Measurements from ENCODE around the gene SERTAD3.
"Not testable (repeated sequence)": the region's sequence is repeated elsewhere in the genome, so short reads cannot be mapped to it uniquely, and the experiment has no call there.

SERTAD3 gene

GRCh38 chr19:40444000-40444824 lies at the start of gene SERTAD3:
TSS of gene SERTAD3 (minus strand) at chr19:40444335. CDS start at chr19:40442080, 2,255 bp downstream.
- DNase-seq: peak; percentile 99

- DNase-seq: no peak
These were observed 49.6 kb upstream of the SERTAD3 start for GRCh38 chr19:40493778-40494177.

- DNase-seq: no peak
These were observed 48.1 kb upstream of the SERTAD3 start for GRCh38 chr19:40492274-40492673.

- DNase-seq: no peak
These were observed 45.7 kb upstream of the SERTAD3 start for GRCh38 chr19:40489882-40490230.

GRCh38 chr19:40486017-40486416 lies 41.9 kb upstream of the SERTAD3 start:
- no peak for DNase-seq

GRCh38 chr19:40475878-40476644 lies 31.9 kb upstream of the SERTAD3 start:
- DNase-seq: not testable (repeated sequence)

GRCh38 chr19:40474737-40475136 lies 30.6 kb upstream of the SERTAD3 start:
- DNase-seq: no peak

- DNase-seq: no peak
These were observed 28.4 kb upstream of the SERTAD3 start for GRCh38 chr19:40472516-40472915.

GRCh38 chr19:40471111-40471510 lies 27.0 kb upstream of the SERTAD3 start:
- DNase-seq: no peak

- DNase-seq: peak; percentile 84
These were observed 24.9 kb upstream of the SERTAD3 start for GRCh38 chr19:40469011-40469410.

- no peak for DNase-seq
These were observed 23.0 kb upstream of the SERTAD3 start, which contains the start of gene SPTBN4 for GRCh38 chr19:40466985-40467734. TSS of gene SPTBN4 (plus strand) at chr19:40467001. CDS start at chr19:40472622, 5,621 bp downstream.

GRCh38 chr19:40466219-40466984 lies 22.3 kb upstream of the SERTAD3 start:
- no peak for DNase-seq

GRCh38 chr19:40465557-40466218 lies 21.6 kb upstream of the SERTAD3 start, which contains the start of gene BLVRB:
TSS of gene BLVRB (minus strand) at chr19:40465745. CDS start at chr19:40465688, 57 bp downstream.
- DNase-seq: peak; percentile 100

GRCh38 chr19:40465025-40465556 lies 21.0 kb upstream of the SERTAD3 start:
- DNase-seq: peak; percentile 93

- DNase-seq: peak; percentile 97
These were observed 20.2 kb upstream of the SERTAD3 start for GRCh38 chr19:40464059-40465024.

GRCh38 chr19:40463587-40464037 lies 19.5 kb upstream of the SERTAD3 start:
- peak; percentile 72 for DNase-seq

- no peak for DNase-seq
These were observed 17.6 kb upstream of the SERTAD3 start for GRCh38 chr19:40461669-40462221.

GRCh38 chr19:40460185-40460584 lies 16.1 kb upstream of the SERTAD3 start:
- DNase-seq: no peak

GRCh38 chr19:40458597-40458974 lies 14.5 kb upstream of the SERTAD3 start:
- no peak for DNase-seq

Measured in OCI-M1 (cell line).